PC-3 (cell line): ENCODE data around the gene NUDT8. TPM values are rescaled to one million over a fixed set of nuclear protein-coding genes. Genes with fewer than 3 reads are reported as not detected.
"Not testable (repeated sequence)": the region's sequence is repeated elsewhere in the genome, so short reads cannot be mapped to it uniquely, and the experiment has no call there.

Source experiments
- ATAC-seq: fragments of 200-7000 bp; cut with Tn5 transposase; 2 replicates; pipeline ENCODE4 v1.9.1; 2020; ENCODE audit warnings: mild to moderate bottlenecking, moderate library complexity
- BruUV-seq: library from RNA; stranded (reverse); fragments of 400-500 nt; replicated peaks from 2 replicates; lab custom pipeline; 2021; lab: Mats Ljungman, UMichigan
- CTCF ChIA-PET: fragments of 300-600 bp; sonication (Branson Sonifier 250); formaldehyde crosslinking; loops from one replicate; lab custom pipeline; 2022; ENCODE audit warnings: antibody characterized with exemption; lab: Charles Lee
- POLR2A ChIA-PET: fragments of 300-600 bp; sonication (Branson Sonifier 250); formaldehyde crosslinking; loops from one replicate; lab custom pipeline; 2022; ENCODE audit warnings: antibody characterized with exemption; ENCODE audit not compliant: unreplicated experiment; lab: Charles Lee
- DNase-seq: peaks from one replicate; pipeline ENCODE4 v3.0.0-alpha.2; 2015
- H2AFZ ChIP-seq: fragments of 300-600 bp; sonication (generic); 2 replicates; pipeline ENCODE4 v1.6.0; 2016; ENCODE audit warnings: antibody characterized with exemption, low read length
- H3F3A ChIP-seq: fragments of 300-600 bp; sonication (generic); one replicate; pipeline ENCODE4 v1.6.0; 2017; ENCODE audit warnings: antibody characterized with exemption, low read length, control low read depth, mild to moderate bottlenecking; ENCODE audit not compliant: unreplicated experiment
- H3K27ac ChIP-seq: fragments of 300-600 bp; sonication (generic); 2 replicates; pipeline ENCODE4 v1.5.1; 2016; ENCODE audit warnings: mild to moderate bottlenecking, low read length
- H3K27me3 ChIP-seq: fragments of 300-600 bp; sonication (generic); 2 replicates; pipeline ENCODE4 v1.6.1; 2016; ENCODE audit warnings: low read length, mixed read lengths
- H3K36me3 ChIP-seq: fragments of 300-600 bp; sonication (generic); 2 replicates; pipeline ENCODE4 v1.6.1; 2016; ENCODE audit warnings: low read depth, mixed run types, low read length, mixed read lengths
- H3K4me1 ChIP-seq: fragments of 300-600 bp; sonication (generic); 2 replicates; pipeline ENCODE4 v1.5.1; 2016; ENCODE audit warnings: low read length; ENCODE audit not compliant: insufficient read depth
- H3K4me2 ChIP-seq: fragments of 300-600 bp; sonication (generic); 2 replicates; pipeline ENCODE4 v1.6.0; 2016; ENCODE audit warnings: low read length
- H3K4me3 ChIP-seq: fragments of 300-600 bp; sonication (generic); 2 replicates; pipeline ENCODE4 v1.5.1; 2016; ENCODE audit warnings: mild to moderate bottlenecking, low read length, mixed read lengths
- H3K79me2 ChIP-seq: fragments of 300-600 bp; sonication (generic); 2 replicates; pipeline ENCODE4 v1.6.1; 2017; ENCODE audit warnings: low read length, mixed read lengths
- H3K9ac ChIP-seq: fragments of 300-600 bp; sonication (generic); 2 replicates; pipeline ENCODE4 v1.6.0; 2016; ENCODE audit warnings: mild to moderate bottlenecking, low read length
- H3K9me2 ChIP-seq: fragments of 300-600 bp; sonication (generic); replicated peaks from 2 replicates; pipeline ENCODE4 v1.6.1; 2016; ENCODE audit warnings: mixed run types, low read length, mixed read lengths
- H3K9me3 ChIP-seq: fragments of 300-600 bp; sonication (generic); 2 replicates; pipeline ENCODE4 v1.6.1; 2016; ENCODE audit warnings: low read length, mixed read lengths
- H4K20me1 ChIP-seq: fragments of 300-600 bp; sonication (generic); 2 replicates; pipeline ENCODE4 v1.6.1; 2016; ENCODE audit warnings: low read length, mixed read lengths
- CTCF ChIP-seq: fragments of 300-600 bp; sonication (generic); conservative IDR thresholded peaks from 2 replicates; pipeline ENCODE4 v1.5.1; 2017; ENCODE audit warnings: antibody characterized with exemption, low read depth, mild to moderate bottlenecking, low read length
- EZH2 ChIP-seq: fragments of 300-600 bp; sonication (generic); IDR thresholded peaks from one replicate; pipeline ENCODE4 v1.6.1; 2017; ENCODE audit warnings: antibody characterized with exemption, mild to moderate bottlenecking, low read length; ENCODE audit not compliant: unreplicated experiment
- intact Hi-C: fragments of 100-400 bp; cut with micrococcal nuclease; formaldehyde crosslinking; loops from 2 replicates; pipeline ENCODE4 v1.9.0; 2023
- total RNA-seq: library from RNA; depleted of rRNA; stranded (reverse); fragments of >200 nt; gene quantifications from 2 replicates; pipeline ENCODE4 v1.2.3, GENCODE V29; 2014

Gene NUDT8
- total RNA-seq, 1 experiment from 2014 or later = 50.6 TPM

- H4K20me1 ChIP-seq, H3K36me3 ChIP-seq, H3K79me2 ChIP-seq, H3K4me3 ChIP-seq, H3K27ac ChIP-seq, H3K27me3 ChIP-seq, ATAC-seq, H3K9me3 ChIP-seq, DNase-seq, H3K4me1 ChIP-seq, intact Hi-C loops, H3K4me2 ChIP-seq, H3K9ac ChIP-seq, H3F3A ChIP-seq, H2AFZ ChIP-seq, BruUV-seq, H3K9me2 ChIP-seq, CTCF ChIA-PET, POLR2A ChIA-PET: not testable (repeated sequence)
Observed at GRCh38 chr11:67619683-67620618, 9.8 kb downstream of the NUDT8 start.

GRCh38 chr11:67618901-67619659 is 10.7 kb downstream of the NUDT8 start:
- H4K20me1 ChIP-seq, H3F3A ChIP-seq, DNase-seq, H3K79me2 ChIP-seq, H3K9me2 ChIP-seq, H2AFZ ChIP-seq, H3K27me3 ChIP-seq, H3K36me3 ChIP-seq, intact Hi-C loops, H3K9ac ChIP-seq, H3K27ac ChIP-seq, H3K4me1 ChIP-seq, BruUV-seq, POLR2A ChIA-PET, H3K4me2 ChIP-seq, ATAC-seq, H3K9me3 ChIP-seq, H3K4me3 ChIP-seq: not testable (repeated sequence)
- CTCF ChIA-PET = interaction anchor here (0.6 kb wide), 1 partner anchor 65 kb away, joined by 5 read pairs; no protein-coding TSS in a partner anchor

- H3K27ac ChIP-seq = no peak overlapping the region
- no peak overlapping the region for H3K4me3 ChIP-seq
- no peaks in the 10 kb centered on the region for H3K9me2 ChIP-seq
- H3K9ac ChIP-seq = no peak overlapping the region
- TF ChIP-seq CTCF (no peak), EZH2 (no peak)
- no peaks in the 10 kb centered on the region for H3K27me3 ChIP-seq
- H2AFZ ChIP-seq = no peak overlapping the region
- no peaks in the 10 kb centered on the region for H3F3A ChIP-seq
- ATAC-seq (no peak), DNase-seq (no peak)
- H3K9me3 ChIP-seq = no peaks in the 10 kb centered on the region
- H4K20me1 ChIP-seq = no peaks in the 10 kb centered on the region
- peaks cover under 1% of the 10 kb centered on the region; the same call in 1 of the 2 replicates for H3K36me3 ChIP-seq
- H3K79me2 ChIP-seq = no peaks in the 10 kb centered on the region
- ChIA-PET POLR2A (no interaction called here), CTCF (no interaction called here)
- BruUV-seq = TSS peak; percentile 24
- H3K4me1 ChIP-seq = no peaks in the 10 kb centered on the region
- intact Hi-C loops = no loop called here
- no peak overlapping the region for H3K4me2 ChIP-seq
Observed at GRCh38 chr11:67617243-67617953, 12.3 kb downstream of the NUDT8 start.
